ENCODE measurements around the gene ANP32B.
A peak's percentile ranks its signal among the peaks of the same experiment; 100 is the strongest.
"Not testable (repeated sequence)": the region's sequence is repeated elsewhere in the genome, so short reads cannot be mapped to it uniquely, and the experiment has no call there.

Gene ANP32B

DNA sequence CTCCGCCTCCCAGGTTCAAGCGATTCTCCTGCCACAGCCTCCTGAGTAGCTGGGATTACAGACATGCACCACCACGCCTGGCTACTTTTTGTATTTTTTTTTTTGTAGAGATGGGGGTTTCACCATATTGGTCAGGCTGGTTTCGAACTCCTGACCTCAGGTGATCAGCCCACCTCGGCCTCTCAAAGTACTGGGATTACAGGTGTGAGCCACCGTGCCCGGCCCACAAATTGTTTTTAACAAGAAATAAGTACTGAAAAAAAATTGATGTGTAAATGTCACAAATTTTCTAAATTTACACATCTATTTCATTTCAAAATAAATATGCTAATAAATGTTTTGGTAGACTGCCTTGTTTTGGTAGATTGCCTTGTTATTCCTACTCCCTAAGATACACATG is 13.5 kb downstream of the ANP32B start:
- not testable (repeated sequence) for ATAC-seq, H3K27ac Mint-ChIP-seq, H3K9me3 Mint-ChIP-seq, H3K4me3 Mint-ChIP-seq, H3K27me3 Mint-ChIP-seq
- Mint-ChIP-seq H3K36me3 (peaks cover 33% of the 10 kb centered on the region), H3K4me1 (peaks cover 31% of the 10 kb centered on the region)

DNA sequence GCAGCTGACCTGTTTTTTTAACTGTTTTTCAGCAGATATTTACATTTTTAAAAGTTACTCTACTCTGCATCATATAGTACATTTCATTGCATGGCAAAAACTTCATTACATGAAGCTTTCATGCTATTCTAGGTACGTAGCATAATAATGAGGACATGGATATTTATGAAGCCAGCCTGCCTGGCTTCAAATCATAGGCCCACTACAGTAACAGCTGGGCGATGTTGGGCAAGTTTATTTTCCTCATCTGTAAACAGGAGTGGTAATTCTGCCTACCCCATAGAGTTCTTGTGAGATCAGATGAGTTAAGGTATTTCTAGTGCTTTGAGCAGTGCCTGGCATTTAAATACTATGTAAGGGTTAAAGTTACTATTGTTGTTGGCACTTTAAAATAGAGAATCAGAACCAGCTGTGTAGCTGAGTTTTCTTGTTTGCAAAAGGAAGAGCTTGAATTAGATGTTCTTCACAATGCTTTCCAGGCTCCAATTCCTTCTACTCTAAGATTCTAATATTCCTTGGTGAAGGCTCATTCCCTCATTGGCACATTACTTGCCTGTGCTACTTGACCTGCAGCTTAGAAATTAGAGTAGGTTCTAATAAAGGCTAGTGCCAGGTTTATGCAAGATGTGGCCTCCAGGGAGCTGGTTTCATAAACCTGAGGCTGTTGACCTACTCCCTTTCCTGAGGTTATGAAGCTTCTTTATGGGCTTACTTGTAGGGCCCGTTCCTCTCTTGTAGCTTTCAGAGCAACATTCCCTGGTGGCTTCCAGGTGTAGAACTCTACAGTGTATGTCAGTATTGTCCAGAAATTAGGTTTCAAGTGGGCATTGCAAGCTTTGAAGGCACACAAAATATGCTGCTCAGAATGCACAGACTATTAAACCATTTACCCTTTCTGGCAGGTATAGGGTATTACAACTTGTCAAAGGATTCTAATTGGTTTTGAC is 14.5 kb downstream of the ANP32B start:
- H3K4me3 Mint-ChIP-seq: no peak overlapping the region
- H3K36me3 Mint-ChIP-seq: peaks cover 33% of the 10 kb centered on the region
- H3K27ac Mint-ChIP-seq: no peak overlapping the region
- H3K9me3 Mint-ChIP-seq: no peaks in the 10 kb centered on the region
- H3K4me1 Mint-ChIP-seq: peaks cover 22% of the 10 kb centered on the region
- H3K27me3 Mint-ChIP-seq: no peaks in the 10 kb centered on the region
- no peak for ATAC-seq

DNA sequence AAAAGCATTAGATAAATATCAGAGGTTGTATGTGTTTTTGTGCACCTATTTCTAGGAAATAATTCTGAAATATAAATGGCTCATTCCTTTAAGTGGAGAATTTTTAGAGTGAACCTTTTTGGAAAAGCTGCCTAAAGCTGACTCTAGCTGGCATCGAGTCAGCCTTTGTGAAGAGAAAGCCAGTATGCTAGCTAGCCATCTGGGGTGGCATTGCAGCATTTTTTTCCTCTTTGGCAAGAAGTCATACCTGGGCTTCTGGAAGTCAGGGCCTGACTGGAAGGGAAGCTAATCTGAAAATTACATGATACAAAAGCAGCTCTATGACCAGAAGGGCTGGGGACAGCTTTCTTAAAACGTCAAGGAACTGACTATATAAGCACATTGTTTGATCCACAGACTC is 19.7 kb downstream of the ANP32B start:
- Mint-ChIP-seq H3K27ac (peak overlapping the region; percentile 19), H3K9me3 (no peaks in the 10 kb centered on the region), H3K4me3 (no peak overlapping the region), H3K27me3 (no peaks in the 10 kb centered on the region), H3K4me1 (no peaks in the 10 kb centered on the region), H3K36me3 (peaks cover 58% of the 10 kb centered on the region)
- ATAC-seq: no peak

DNA sequence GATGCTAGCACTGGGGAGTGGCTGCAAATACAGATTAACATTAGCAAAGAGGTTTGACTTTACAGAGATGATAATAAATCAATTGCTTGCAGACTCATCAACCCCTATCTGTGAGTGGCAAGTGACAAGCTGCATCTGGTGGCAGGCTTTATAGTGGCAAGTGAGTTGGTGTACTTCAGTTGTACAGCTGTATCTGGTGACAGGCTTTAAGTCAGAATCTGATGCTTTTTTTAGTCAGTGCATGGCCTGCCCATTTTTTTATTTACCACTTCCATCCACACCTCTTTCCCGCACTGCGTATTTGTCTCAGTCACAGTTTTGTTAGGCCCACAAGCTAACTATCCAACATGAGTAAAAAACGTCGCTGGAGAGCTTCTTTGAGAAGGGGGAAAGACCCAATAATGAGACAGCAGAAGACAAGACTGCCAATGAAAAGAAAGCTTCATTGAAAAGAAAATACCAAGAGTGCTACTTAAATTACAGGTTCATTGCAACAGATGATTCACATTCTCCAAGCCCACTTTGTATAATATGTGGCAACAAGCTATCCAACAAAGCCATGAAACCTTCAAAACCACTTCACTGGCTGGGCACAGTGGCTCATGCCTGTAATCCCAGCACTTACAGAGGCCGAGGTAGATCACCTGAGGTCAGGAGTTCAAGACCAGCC is 23.1 kb downstream of the ANP32B start:
- Mint-ChIP-seq H3K27me3 (no peaks in the 10 kb centered on the region), H3K4me1 (peaks cover 20% of the 10 kb centered on the region), H3K9me3 (no peaks in the 10 kb centered on the region), H3K27ac (no peak overlapping the region), H3K4me3 (no peak overlapping the region), H3K36me3 (peaks cover 56% of the 10 kb centered on the region)
- no peak for ATAC-seq

DNA sequence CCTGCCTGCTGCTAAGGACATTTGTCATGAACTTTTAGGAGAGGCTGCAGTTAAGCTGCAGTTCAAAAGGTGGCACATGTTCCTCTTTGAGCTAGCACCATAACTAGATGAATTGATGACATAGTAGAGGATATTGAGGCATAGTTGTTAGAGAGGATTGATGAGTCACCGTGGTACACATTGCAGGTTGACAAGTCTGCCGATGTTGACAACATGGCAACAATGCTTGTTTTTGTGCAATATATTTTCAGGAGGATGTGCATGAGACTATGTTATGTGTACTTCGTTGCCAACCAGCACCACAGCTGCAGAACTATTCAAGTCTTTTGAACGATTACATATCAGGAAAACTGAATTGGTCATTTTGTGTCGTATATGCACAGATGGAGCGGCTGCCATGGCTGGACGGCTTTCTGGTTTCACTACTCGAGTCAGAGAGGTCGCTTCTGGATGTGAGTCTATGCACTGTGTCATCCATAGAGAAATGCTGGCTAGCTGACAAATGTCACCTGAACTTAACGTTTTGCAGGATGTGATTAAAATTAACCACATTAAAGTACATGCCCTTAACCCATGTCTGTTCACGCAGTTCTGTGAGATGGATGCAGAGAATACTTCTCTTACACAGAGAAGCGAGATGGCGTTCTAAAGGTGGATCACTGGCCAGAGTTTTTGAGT is 24.2 kb downstream of the ANP32B start:
- Mint-ChIP-seq H3K27me3 (no peaks in the 10 kb centered on the region), H3K4me3 (no peak overlapping the region), H3K27ac (peak overlapping the region; percentile 17), H3K9me3 (no peaks in the 10 kb centered on the region), H3K36me3 (peaks cover 67% of the 10 kb centered on the region), H3K4me1 (peaks cover 22% of the 10 kb centered on the region)
- ATAC-seq: no peak

DNA sequence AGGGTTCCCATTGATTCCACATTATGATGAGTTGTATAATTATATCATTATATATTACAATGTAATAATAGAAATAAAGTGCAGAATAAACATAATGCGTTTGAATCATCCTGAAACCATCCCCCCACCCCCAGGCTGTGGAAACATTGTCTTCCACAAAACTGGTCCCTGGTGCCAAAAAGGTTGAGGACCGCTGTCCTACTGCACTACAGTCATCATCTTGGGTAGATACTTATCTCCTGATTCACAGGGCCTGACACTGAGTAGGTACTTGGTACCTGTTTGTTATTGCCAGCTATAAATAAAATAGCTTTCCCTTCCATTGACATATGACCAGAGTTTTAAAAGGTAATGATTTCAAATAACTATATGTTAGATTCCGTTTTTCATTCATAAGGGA is 25.6 kb downstream of the ANP32B start:
- Mint-ChIP-seq H3K9me3 (no peaks in the 10 kb centered on the region), H3K4me1 (peaks cover 22% of the 10 kb centered on the region), H3K27me3 (no peaks in the 10 kb centered on the region), H3K36me3 (peaks cover 69% of the 10 kb centered on the region), H3K4me3 (no peak overlapping the region), H3K27ac (peak overlapping the region; percentile 0)
- ATAC-seq: no peak

DNA sequence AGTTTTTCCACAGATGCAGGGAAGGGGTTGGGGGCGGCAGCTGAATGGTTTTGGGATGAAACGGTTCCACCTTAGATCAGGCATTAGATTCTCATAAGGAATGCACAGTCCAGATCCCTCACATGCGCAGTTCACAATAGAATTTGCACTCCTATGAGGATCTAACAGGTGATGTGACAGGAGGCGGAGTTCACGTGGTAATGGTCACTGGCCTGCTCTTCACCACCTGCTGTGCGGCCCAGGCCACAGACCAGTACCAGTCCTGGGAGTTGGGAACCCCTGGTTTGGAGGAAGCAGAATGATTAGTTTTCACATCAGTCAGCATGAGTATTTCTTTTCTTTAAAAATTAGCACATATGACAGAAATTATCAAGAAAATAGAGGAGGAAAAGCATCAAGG is 26.3 kb downstream of the ANP32B start:
- Mint-ChIP-seq H3K9me3 (no peaks in the 10 kb centered on the region), H3K36me3 (peaks cover 69% of the 10 kb centered on the region), H3K4me1 (peaks cover 22% of the 10 kb centered on the region), H3K27ac (peak overlapping the region; percentile 0), H3K4me3 (no peak overlapping the region), H3K27me3 (no peaks in the 10 kb centered on the region)
- no peak for ATAC-seq

DNA sequence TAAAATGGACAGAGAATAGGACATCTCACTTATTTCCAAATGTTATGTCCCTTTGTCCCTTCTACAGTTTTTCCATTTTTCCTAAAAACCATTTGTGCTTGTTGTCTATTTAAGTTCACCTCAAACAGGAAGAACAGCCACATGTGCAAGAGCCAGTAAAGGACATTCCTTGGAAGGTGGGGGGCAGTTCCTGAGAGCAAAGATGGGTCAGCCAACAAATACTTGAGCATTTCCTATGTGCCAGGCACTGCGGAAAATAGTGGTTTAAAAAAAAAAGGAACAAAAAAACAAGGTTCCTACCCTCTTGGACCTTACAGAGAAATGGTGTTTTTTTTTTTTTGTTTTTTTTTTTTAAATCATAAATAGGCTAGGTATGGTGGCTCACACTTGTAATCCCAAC is 26.8 kb downstream of the ANP32B start:
- no peak for ATAC-seq
- no peaks in the 10 kb centered on the region for H3K9me3 Mint-ChIP-seq
- H3K27me3 Mint-ChIP-seq: no peaks in the 10 kb centered on the region
- peak overlapping the region; percentile 0 for H3K27ac Mint-ChIP-seq
- no peak overlapping the region for H3K4me3 Mint-ChIP-seq
- peaks cover 69% of the 10 kb centered on the region for H3K36me3 Mint-ChIP-seq
- peaks cover 23% of the 10 kb centered on the region for H3K4me1 Mint-ChIP-seq

DNA sequence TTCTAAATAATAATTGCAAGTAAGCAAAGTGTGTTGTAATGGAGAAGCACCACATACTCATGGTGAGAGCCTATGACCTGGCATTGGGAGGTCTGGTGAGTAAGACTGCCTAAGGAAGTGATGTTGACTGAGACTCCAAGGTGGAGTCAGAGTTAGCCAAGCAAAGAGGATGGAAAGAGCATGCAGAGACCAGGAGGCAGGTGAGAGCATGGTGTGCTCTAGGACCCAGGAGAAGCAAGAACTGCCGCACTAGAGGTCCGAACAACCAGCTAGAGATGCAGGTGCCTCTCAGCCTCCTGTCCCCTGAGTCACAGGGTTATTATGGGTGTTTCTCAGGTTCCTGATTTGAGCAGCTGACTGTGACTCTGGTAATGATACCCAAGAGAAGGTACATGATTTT is 27.3 kb downstream of the ANP32B start:
- H3K9me3 Mint-ChIP-seq: no peaks in the 10 kb centered on the region
- no peaks in the 10 kb centered on the region for H3K27me3 Mint-ChIP-seq
- peaks cover 70% of the 10 kb centered on the region for H3K36me3 Mint-ChIP-seq
- ATAC-seq: peak; percentile 91
- H3K4me3 Mint-ChIP-seq: no peak overlapping the region
- peaks cover 28% of the 10 kb centered on the region for H3K4me1 Mint-ChIP-seq
- peak overlapping the region; percentile 0 for H3K27ac Mint-ChIP-seq

DNA sequence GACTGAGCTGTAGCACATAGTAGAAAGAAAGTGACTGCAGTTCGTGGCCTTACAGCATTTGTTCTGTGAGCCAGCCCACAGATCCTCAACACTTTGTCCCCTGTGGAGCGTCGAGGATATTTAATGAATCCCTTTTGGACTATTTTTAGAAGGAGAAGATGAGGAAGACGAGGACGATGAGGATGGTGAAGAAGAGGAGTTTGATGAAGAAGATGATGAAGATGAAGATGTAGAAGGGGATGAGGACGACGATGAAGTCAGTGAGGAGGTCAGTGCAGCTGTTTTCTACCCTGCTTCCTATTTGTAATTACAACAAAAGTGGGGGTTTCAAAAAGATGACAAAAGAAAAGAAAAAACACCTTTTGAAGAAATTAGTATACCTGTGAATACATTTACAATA is 28.0 kb downstream of the ANP32B start:
- Mint-ChIP-seq H3K4me3 (no peak overlapping the region), H3K27me3 (no peaks in the 10 kb centered on the region), H3K4me1 (peaks cover 28% of the 10 kb centered on the region), H3K27ac (peak overlapping the region; percentile 0), H3K36me3 (peaks cover 71% of the 10 kb centered on the region), H3K9me3 (no peaks in the 10 kb centered on the region)
- ATAC-seq: no peak

DNA sequence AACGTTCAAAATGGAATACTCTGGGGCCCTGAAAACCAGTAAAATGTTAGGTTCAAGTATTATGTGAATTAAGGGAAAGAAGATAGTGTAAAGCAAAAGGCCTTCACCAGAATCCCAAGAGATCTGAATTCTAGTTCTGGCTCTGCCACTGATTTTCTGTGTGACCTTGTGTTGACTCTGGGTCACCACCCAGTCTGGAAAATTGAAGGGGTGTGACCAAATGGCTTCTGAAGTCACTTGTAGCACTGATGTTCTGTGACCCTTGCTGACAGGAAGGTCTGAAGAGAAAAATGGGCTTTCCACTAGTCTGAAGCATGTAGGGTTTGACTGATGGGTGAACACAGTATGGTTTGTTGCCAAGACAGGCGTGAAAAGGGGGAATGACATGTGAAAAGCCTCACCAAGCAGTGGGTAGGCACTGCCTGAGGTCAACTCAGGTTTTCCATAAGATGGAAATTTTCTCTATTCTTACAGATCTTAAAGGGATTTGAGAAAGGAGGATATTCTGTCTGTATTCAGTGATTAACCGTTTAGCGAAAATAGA is 33.1 kb downstream of the ANP32B start:
- ATAC-seq: no peak
- H3K9me3 Mint-ChIP-seq: no peaks in the 10 kb centered on the region
- H3K4me3 Mint-ChIP-seq: no peak overlapping the region
- H3K27me3 Mint-ChIP-seq: no peaks in the 10 kb centered on the region
- no peak overlapping the region for H3K27ac Mint-ChIP-seq
- peaks cover 8% of the 10 kb centered on the region for H3K4me1 Mint-ChIP-seq
- H3K36me3 Mint-ChIP-seq: peaks cover 74% of the 10 kb centered on the region

DNA sequence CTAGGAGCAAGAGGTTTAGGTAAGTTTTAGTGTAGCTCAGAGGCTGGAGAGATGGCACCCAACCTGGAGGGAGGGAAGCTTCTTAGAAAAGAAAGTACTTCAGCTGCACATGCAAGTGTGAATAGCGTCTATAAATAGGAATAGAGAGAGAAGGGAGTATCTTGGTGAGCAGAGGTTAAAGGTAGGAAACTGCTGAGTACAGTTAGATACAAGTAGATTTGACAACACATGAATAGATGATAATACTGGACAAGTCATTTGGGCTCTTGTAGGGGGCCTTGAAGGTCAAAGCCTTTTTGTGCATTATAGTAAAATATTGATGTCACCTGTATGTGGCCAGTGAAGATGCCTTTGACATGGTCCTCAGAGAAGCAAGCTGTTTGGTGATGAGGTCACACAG is 34.2 kb downstream of the ANP32B start:
- H3K4me3 Mint-ChIP-seq: no peak overlapping the region
- peaks cover 73% of the 10 kb centered on the region for H3K36me3 Mint-ChIP-seq
- H3K4me1 Mint-ChIP-seq: peaks cover 6% of the 10 kb centered on the region
- no peak for ATAC-seq
- H3K27me3 Mint-ChIP-seq: no peaks in the 10 kb centered on the region
- H3K9me3 Mint-ChIP-seq: no peaks in the 10 kb centered on the region
- no peak overlapping the region for H3K27ac Mint-ChIP-seq

DNA sequence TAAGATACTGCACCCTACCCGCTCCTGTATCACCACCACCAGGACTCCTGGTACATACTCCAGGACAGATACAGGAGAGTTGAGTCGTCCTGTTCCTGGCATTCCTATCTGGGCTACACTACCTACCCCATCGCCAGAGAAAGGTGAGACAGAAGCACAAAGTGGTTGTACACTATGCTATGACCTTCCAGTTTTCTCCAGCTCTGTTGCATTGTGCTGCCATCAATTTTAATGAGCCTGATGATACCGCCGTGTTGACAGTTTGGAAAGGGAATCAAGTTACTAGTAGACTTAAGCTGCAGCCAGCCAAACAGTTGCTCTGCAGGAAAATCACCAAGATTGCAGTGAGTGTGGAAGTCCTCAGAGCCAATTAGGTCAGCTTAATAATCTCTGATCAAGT is 35.2 kb downstream of the ANP32B start:
- Mint-ChIP-seq H3K9me3 (no peaks in the 10 kb centered on the region), H3K4me3 (no peak overlapping the region), H3K36me3 (peaks cover 78% of the 10 kb centered on the region), H3K4me1 (peaks cover 6% of the 10 kb centered on the region), H3K27ac (no peak overlapping the region), H3K27me3 (no peaks in the 10 kb centered on the region)
- ATAC-seq: no peak

DNA sequence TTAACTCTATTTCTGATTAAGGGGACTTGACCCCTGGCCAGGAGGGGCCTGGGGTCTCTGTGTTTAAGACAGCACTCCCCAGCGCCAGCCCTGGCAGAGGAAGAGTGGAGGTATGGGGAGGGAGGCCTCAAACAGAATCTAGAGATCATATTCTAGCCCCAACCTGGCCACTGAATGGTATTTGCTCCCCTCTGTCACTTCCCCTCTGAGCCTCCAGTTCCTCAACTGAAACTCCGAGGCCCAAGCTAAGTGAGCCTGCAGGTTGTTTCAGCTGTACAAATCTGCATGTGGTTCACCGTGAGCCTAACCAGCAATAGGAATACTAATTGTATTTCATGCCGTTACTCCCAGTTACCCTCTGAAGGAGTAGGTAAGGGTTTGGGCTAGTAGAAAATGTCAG is 36.0 kb downstream of the ANP32B start:
- no peak overlapping the region for H3K27ac Mint-ChIP-seq
- no peak overlapping the region for H3K4me3 Mint-ChIP-seq
- ATAC-seq: no peak
- peaks cover 6% of the 10 kb centered on the region for H3K4me1 Mint-ChIP-seq
- H3K27me3 Mint-ChIP-seq: no peaks in the 10 kb centered on the region
- H3K36me3 Mint-ChIP-seq: peaks cover 79% of the 10 kb centered on the region
- H3K9me3 Mint-ChIP-seq: no peaks in the 10 kb centered on the region

DNA sequence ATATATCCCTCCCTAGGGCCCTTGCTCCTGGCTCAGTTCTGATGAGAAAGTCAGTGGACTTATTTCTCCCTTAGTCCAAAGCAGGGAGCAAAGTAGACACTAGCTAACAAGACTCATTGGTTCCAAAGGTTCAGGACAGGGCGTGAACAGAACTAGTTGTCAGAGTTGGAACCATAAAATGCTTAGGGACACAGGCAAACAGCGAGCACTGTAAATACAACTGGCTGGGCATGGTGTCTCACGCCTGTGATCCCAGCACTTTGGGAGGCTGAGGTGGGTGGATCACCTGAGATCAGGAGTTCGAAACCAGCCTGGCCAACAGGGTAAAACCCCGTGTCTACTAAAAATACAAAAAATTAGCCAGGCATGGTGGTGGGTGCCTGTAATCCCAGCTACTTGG is 36.7 kb downstream of the ANP32B start:
- ATAC-seq, H3K9me3 Mint-ChIP-seq, H3K4me1 Mint-ChIP-seq, H3K4me3 Mint-ChIP-seq, H3K27me3 Mint-ChIP-seq, H3K27ac Mint-ChIP-seq: not testable (repeated sequence)
- peaks cover 75% of the 10 kb centered on the region for H3K36me3 Mint-ChIP-seq
